Measurements from ENCODE around the gene RAD9B. TPM values are rescaled to one million over a fixed set of nuclear protein-coding genes. Genes with fewer than 3 reads are reported as not detected.
A peak's percentile ranks its signal among the peaks of the same experiment; 100 is the strongest.

The RAD9B gene
- total and polyA plus RNA-seq, 9 of the 15 experiments (the other 6 are each of a cell fraction or from before 2014, with no cell fraction given) = 0.05 to 0.83 (median 0.32) TPM

- Histone ChIP-seq H3K9ac (ENCODE audit: insufficient read depth in 1 of 2, low read depth in 2 of 2, low read length in 2 of 2) (peak overlapping the region in 1 of 2 experiments; percentile 43; a peak in 1 of 4 replicates), H3K79me2 (ENCODE audit: control insufficient read depth, insufficient read depth, low read length) (peaks cover 37% of the 10 kb centered on the region)
- in situ Hi-C loops (cut with MboI) = no loop called here
Observed at GRCh38 chr12:110545812-110546211, 43.7 kb downstream of the RAD9B start.

More at GRCh38 chr12:110545812-110546211, 43.7 kb downstream of the RAD9B start:
- no peak for TF ChIP-seq BRD4 (IDR thresholded peaks at IDR 0.05)
- no peak for TF ChIP-seq MBD1 (CRISPR knock-in tag; IDR thresholded peaks at IDR 0.05)
- no peak for TF ChIP-seq CREB3 (tag; conservative IDR thresholded peaks at IDR 0.05; ENCODE audit: low read depth)
- no peak for TF ChIP-seq LEF1 (IDR thresholded peaks at IDR 0.05)
- TF ChIP-seq ZKSCAN8 (CRISPR knock-in tag; IDR thresholded peaks at IDR 0.05) = no peak
- no peaks in the 10 kb centered on the region for H3K9me1 ChIP-seq (ENCODE audit: control insufficient read depth, insufficient read depth, low read length)
- ATAC-seq (no peak), DNase-seq (ENCODE audit: extremely low read depth in 1 of 4, low spot score in 3 of 4) (no peak), FAIRE-seq (no peak)
- POLR2A ChIA-PET = no interaction called here
- BruUV-seq (replicated peaks) = no TSS peak
- H3K9me3 ChIP-seq (replicated peaks; ENCODE audit: control insufficient read depth, insufficient read depth, low read depth, low read length) = no peaks in the 10 kb centered on the region
- H3K27ac ChIP-seq (ENCODE audit: extremely low read depth, low read depth, low read length) = no peak overlapping the region; the same call in 2 of the 3 replicates
- peaks cover 73% of the 10 kb centered on the region for H3K36me3 ChIP-seq (ENCODE audit: control insufficient read depth, insufficient read depth, low read length)
- no peak overlapping the region for H2AFZ ChIP-seq (ENCODE audit: low read depth, low read length)
- WGBS (ENCODE audit: insufficient coverage, low coverage, missing lambda C conversion rate) = 85% methylated on average over 10 of the region's 10 CpGs
- H3K4me1 ChIP-seq (replicated peaks in 1 of 2; ENCODE audit: control insufficient read depth in 2 of 2, insufficient read depth in 2 of 2, low read length in 2 of 2) = peaks cover 2 to 4% of the 10 kb centered on the region in 2 experiments; a peak in 2 of 5 replicates
- H3K4me3 ChIP-seq = no peak overlapping the region
- CTCF ChIA-PET (ENCODE audit: low intra/inter-chr PET ratio) = no interaction called here
- H3K4me2 ChIP-seq (ENCODE audit: insufficient read depth, low read length) = no peak overlapping the region
- intact Hi-C loops (cut with micrococcal nuclease) = no loop called here
- H4K20me1 ChIP-seq (replicated peaks; ENCODE audit: control insufficient read depth, insufficient read depth, low read length) = no peaks in the 10 kb centered on the region
- no peaks in the 10 kb centered on the region for H3K27me3 ChIP-seq (ENCODE audit: control insufficient read depth in 2 of 2, insufficient read depth in 2 of 2, low read length in 2 of 2)

Measured in K562 (cell line).